HepG2 (cell line): ENCODE measurements around the gene COASY. TPM values are rescaled to one million over a fixed set of nuclear protein-coding genes. Genes with fewer than 3 reads are reported as not detected.
A peak's percentile ranks its signal among the peaks of the same experiment; 100 is the strongest.

Source experiments
- EP300 ChIP-seq, 3 experiments: sonication (generic) in 1 of 3; formaldehyde crosslinking in 1 of 3; IDR thresholded peaks; 2 replicates each; pipeline versions ENCODE4 v1.5.1 to v1.6.1; 2011 to 2020; ENCODE audit warnings: low read depth in 2 of 3, low read length in 2 of 3, borderline replicate concordance in 1 of 3, improper control_type of control experiment in 1 of 3, mild to moderate bottlenecking in 1 of 3, missing genetic modification reagents in 1 of 3, moderate library complexity in 1 of 3
- FLYWCH1 ChIP-seq: sonication (generic); formaldehyde crosslinking; IDR thresholded peaks from 2 replicates; pipeline ENCODE4 v1.8.1; 2023; ENCODE audit warnings: mild to moderate bottlenecking, missing genetic modification reagents
- FOXJ3 ChIP-seq: sonication (generic); formaldehyde crosslinking; IDR thresholded peaks from 2 replicates; pipeline ENCODE4 v1.4.0; 2020; ENCODE audit warnings: missing genetic modification reagents, mild to moderate bottlenecking, borderline replicate concordance
- HNRNPH1 ChIP-seq: fragments of 200-400 bp; formaldehyde crosslinking; optimal IDR thresholded peaks from 2 replicates; pipeline ENCODE3; 2017; ENCODE audit warnings: mild to moderate bottlenecking, low read depth, low read length
- MZF1 ChIP-seq: sonication (generic); formaldehyde crosslinking; IDR thresholded peaks from 2 replicates; pipeline ENCODE4 v1.8.1; 2023; ENCODE audit warnings: mild to moderate bottlenecking, missing genetic modification reagents, borderline replicate concordance
- PHF21A ChIP-seq: sonication (generic); formaldehyde crosslinking; IDR thresholded peaks from 2 replicates; pipeline ENCODE4 v1.5.0; 2020; ENCODE audit warnings: mild to moderate bottlenecking, missing genetic modification reagents
- RBM39 ChIP-seq: fragments of 200-400 bp; formaldehyde crosslinking; IDR thresholded peaks from one replicate; pipeline ENCODE4 v1.6.1; 2018; ENCODE audit warnings: antibody characterized with exemption, mild to moderate bottlenecking, low read depth, low read length; ENCODE audit not compliant: poor library complexity, severe bottlenecking
- REXO4 ChIP-seq: sonication (generic); formaldehyde crosslinking; IDR thresholded peaks from 2 replicates; pipeline ENCODE4 v1.8.0; 2022; ENCODE audit warnings: missing genetic modification reagents, mild to moderate bottlenecking, borderline replicate concordance
- SRSF1 ChIP-seq: fragments of 200-400 bp; formaldehyde crosslinking; optimal IDR thresholded peaks from 2 replicates; pipeline ENCODE3; 2017; ENCODE audit warnings: mild to moderate bottlenecking, low read depth, low read length, moderate library complexity
- YY1 ChIP-seq: IDR thresholded peaks from 2 replicates; pipeline ENCODE4 v1.6.1; 2011; ENCODE audit warnings: low read length, low read depth, moderate library complexity, mild to moderate bottlenecking; ENCODE audit not compliant: insufficient read depth, insufficient replicate concordance
- ZKSCAN1 ChIP-seq: fragments of 150-350 bp; IDR thresholded peaks from 2 replicates; pipeline ENCODE4 v1.6.1; 2014; ENCODE audit warnings: low read length
- ZNF124 ChIP-seq: sonication (generic); formaldehyde crosslinking; IDR thresholded peaks from 2 replicates; pipeline ENCODE4 v1.4.0; 2020; ENCODE audit warnings: missing genetic modification reagents
- ZNF326 ChIP-seq: sonication (generic); formaldehyde crosslinking; IDR thresholded peaks from 2 replicates; pipeline ENCODE4 v1.4.0; 2020; ENCODE audit warnings: missing genetic modification reagents, borderline replicate concordance
- ZNF337 ChIP-seq: sonication (generic); formaldehyde crosslinking; IDR thresholded peaks from 2 replicates; pipeline ENCODE4 v1.5.1; 2020; ENCODE audit warnings: missing genetic modification reagents, low read depth, mild to moderate bottlenecking, borderline replicate concordance
- ZNF496 ChIP-seq: sonication (generic); formaldehyde crosslinking; IDR thresholded peaks from 2 replicates; pipeline ENCODE4 v1.8.1; 2023; ENCODE audit warnings: mild to moderate bottlenecking, moderate library complexity, missing genetic modification reagents; ENCODE audit not compliant: insufficient replicate concordance
- ZNF766 ChIP-seq: sonication (generic); formaldehyde crosslinking; IDR thresholded peaks from 2 replicates; pipeline ENCODE4 v1.5.0; 2020; ENCODE audit warnings: missing genetic modification reagents, borderline replicate concordance
- ZNF772 ChIP-seq: sonication (generic); formaldehyde crosslinking; IDR thresholded peaks from 2 replicates; pipeline ENCODE4 v1.5.0; 2020; ENCODE audit warnings: mild to moderate bottlenecking, missing genetic modification reagents
- polyA plus RNA-seq, 8 experiments: library from polyadenylated mRNA; depleted of rRNA in 3 of 8; stranded (reverse) in 7 of 8; unstranded in 1 of 8; fragments of >200 nt; fragmentation: Illumina TruSeq in 4 of 8; extraction: Trizol in 4 of 8; gene quantifications; 2 replicates each; pipeline versions ENCODE4 v1.2.1 to v1.2.3, GENCODE V29; 2011 to 2016; ENCODE audit warnings: low read depth in 4 of 8, missing spikeins in 1 of 8, mixed read lengths in 1 of 8; ENCODE audit not compliant: insufficient read depth in 1 of 8
- total RNA-seq, 5 experiments: library from RNA; depleted of rRNA; stranded (reverse); fragments of >200 nt; fragmentation: Illumina TruSeq; extraction: Trizol; gene quantifications; 2 replicates each; pipeline ENCODE4 v1.2.3, GENCODE V29; 2016; ENCODE audit warnings: low read depth in 1 of 5
- TF ChIP-seq, protein P1 (sequence below), 2 experiments: sonication (generic) in 1 of 2; formaldehyde crosslinking in 1 of 2; IDR thresholded peaks; 2 replicates each; pipeline versions ENCODE4 v1.6.1 to v1.9.0; 2014 to 2022; ENCODE audit warnings: antibody characterized with exemption in 1 of 2, borderline replicate concordance in 1 of 2, inconsistent platforms in 1 of 2, low read depth in 1 of 2, missing genetic modification reagents in 1 of 2
- TF ChIP-seq, protein P2 (sequence below): sonication (generic); formaldehyde crosslinking; conservative IDR thresholded peaks from 2 replicates; pipeline ENCODE4 v1.4.0; 2020; ENCODE audit warnings: missing genetic modification reagents

Gene COASY
- total and polyA plus RNA-seq, 2 of the 13 experiments (the other 11 are each of a cell fraction or from before 2014, with no cell fraction given): 90.7 to 125 TPM

DNA sequence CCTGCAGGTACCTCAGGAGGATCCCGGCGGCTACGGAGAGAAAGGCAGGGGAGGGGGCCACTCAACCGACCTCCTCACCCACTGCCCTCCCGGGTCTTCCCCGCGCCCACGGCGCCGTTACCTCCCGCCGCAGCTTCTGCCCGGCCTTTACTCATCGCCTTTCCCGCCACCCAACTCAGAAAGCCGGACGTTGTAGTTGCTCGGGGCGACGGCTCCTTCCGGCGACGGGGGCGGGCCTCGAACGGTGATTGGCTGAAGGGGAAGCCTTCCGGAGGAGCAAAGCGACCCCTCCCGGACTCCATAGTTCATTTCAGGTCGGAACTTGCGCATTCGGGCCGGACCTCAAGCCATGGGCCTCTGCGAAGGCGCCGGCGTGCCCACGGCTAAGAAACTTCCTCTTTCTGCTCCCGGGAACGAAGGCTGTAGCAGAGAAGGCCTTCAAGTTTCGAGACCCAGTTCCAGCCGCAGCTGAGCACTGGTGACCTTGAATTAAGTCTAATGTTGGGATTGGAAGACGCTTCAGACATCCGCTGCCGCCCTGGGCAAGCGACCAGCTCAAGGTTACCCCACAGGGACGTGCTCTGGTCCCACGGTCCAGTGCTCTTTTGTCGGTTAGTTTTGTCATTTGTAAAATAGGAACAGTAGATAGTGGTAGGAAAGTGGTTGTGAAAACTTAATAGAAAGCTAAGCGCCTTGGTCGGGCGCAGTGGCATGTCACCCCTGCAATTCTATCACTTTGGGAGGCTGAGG, 15.8 kb downstream of the COASY start, which contains the start of gene PSMC3IP (continued):
- TF ChIP-seq EP300 (IDR thresholded peaks at IDR 0.05; ENCODE audit: low read depth in 2 of 2, low read length in 2 of 2) (0 out of 4 replicates have a peak, but pooled peaks of 1 of the 2 experiments have one; percentile 24), EP300 (CRISPR knock-in tag; IDR thresholded peaks at IDR 0.05; ENCODE audit: borderline replicate concordance) (peak; percentile 60; the same call in 1 of the 2 replicates), SRSF1 (no peak), FLYWCH1 (no peak), MZF1 (CRISPR knock-in tag) (no peak), REXO4 (CRISPR knock-in tag) (no peak), ZNF772 (CRISPR knock-in tag) (peak; percentile 93), ZNF496 (CRISPR knock-in tag) (no peak), ZKSCAN1 (no peak), ZNF337 (CRISPR knock-in tag) (0 out of 2 replicates have a peak, but pooled peaks have one; percentile 81), FOXJ3 (CRISPR knock-in tag) (peak; percentile 25; the same call in 1 of the 2 replicates), RBM39 (no peak), PHF21A (CRISPR knock-in tag) (peak; percentile 76), YY1 (peak; percentile 73), ZNF124 (CRISPR knock-in tag) (peak; percentile 89), HNRNPH1 (peak; percentile 22), ZNF326 (CRISPR knock-in tag) (peak; percentile 66; the same call in 1 of the 2 replicates), ZNF766 (CRISPR knock-in tag) (no peak; the same call in 1 of the 2 replicates)
- TF ChIP-seq, protein P1, sequence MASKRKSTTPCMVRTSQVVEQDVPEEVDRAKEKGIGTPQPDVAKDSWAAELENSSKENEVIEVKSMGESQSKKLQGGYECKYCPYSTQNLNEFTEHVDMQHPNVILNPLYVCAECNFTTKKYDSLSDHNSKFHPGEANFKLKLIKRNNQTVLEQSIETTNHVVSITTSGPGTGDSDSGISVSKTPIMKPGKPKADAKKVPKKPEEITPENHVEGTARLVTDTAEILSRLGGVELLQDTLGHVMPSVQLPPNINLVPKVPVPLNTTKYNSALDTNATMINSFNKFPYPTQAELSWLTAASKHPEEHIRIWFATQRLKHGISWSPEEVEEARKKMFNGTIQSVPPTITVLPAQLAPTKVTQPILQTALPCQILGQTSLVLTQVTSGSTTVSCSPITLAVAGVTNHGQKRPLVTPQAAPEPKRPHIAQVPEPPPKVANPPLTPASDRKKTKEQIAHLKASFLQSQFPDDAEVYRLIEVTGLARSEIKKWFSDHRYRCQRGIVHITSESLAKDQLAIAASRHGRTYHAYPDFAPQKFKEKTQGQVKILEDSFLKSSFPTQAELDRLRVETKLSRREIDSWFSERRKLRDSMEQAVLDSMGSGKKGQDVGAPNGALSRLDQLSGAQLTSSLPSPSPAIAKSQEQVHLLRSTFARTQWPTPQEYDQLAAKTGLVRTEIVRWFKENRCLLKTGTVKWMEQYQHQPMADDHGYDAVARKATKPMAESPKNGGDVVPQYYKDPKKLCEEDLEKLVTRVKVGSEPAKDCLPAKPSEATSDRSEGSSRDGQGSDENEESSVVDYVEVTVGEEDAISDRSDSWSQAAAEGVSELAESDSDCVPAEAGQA (IDR thresholded peaks at IDR 0.05; ENCODE audit: low read depth): peak; percentile 78
- TF ChIP-seq, protein P1 (CRISPR knock-in tag; IDR thresholded peaks at IDR 0.05; ENCODE audit: borderline replicate concordance): no peak
- TF ChIP-seq, protein P2, sequence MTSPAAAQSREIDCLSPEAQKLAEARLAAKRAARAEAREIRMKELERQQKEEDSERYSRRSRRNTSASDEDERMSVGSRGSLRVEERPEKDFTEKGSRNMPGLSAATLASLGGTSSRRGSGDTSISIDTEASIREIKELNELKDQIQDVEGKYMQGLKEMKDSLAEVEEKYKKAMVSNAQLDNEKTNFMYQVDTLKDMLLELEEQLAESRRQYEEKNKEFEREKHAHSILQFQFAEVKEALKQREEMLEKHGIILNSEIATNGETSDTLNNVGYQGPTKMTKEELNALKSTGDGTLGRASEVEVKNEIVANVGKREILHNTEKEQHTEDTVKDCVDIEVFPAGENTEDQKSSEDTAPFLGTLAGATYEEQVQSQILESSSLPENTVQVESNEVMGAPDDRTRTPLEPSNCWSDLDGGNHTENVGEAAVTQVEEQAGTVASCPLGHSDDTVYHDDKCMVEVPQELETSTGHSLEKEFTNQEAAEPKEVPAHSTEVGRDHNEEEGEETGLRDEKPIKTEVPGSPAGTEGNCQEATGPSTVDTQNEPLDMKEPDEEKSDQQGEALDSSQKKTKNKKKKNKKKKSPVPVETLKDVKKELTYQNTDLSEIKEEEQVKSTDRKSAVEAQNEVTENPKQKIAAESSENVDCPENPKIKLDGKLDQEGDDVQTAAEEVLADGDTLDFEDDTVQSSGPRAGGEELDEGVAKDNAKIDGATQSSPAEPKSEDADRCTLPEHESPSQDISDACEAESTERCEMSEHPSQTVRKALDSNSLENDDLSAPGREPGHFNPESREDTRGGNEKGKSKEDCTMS: 0 out of 2 replicates have a peak, but pooled peaks have one; percentile 66
